ENCODE data around the gene EXOSC9. TPM values are rescaled to one million over a fixed set of nuclear protein-coding genes. Genes with fewer than 3 reads are reported as not detected.

Gene EXOSC9
- total RNA-seq, 1 experiment from 2014 or later, result 87.8 TPM

- DNase-seq (ENCODE audit: low spot score), result no peak
Measured at GRCh38 chr4:121789455-121789854, 11.7 kb upstream of the EXOSC9 start.

DNA sequence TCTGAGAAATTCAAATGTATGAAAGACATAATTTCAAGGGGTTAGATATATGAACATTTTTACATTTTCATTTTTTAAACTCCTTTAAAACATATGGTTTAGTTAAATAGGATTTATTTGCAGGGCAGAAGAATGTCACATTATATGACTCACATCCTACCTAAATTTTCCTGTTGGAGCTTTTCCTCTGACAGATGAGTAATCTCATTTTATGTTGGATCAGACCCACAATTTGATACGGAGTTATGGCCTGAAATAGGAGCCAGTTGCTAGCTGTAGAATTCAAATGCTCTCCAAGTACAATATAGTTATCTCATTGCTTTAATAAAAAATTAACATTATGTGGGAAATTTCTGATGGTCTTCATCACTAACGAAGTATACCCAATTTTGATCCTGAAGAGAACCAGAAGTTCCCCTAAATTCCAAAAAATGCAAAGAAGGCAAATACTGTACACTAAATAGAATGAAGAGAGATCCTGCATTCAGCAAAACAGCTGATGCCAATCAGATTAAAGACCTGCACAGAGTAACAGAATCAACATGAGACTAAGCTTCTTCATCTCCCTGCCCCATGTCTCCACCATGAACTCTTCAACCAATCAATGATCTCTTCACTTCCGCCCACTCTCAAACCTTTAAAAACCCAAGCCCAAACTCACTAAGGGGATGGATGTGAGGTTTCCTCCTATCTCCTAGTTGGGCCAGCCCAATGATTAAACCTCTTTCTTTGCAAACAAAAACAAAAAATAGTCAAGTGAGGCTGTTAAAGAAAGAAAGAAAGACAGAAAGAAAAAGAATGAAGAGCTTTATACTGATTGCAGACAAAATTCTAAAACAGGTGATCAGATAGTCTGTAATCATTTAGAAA lies 10.9 kb upstream of the EXOSC9 start:
- DNase-seq (ENCODE audit: low spot score), result peak; percentile 84

GRCh38 chr4:121790976-121791375 lies 10.1 kb upstream of the EXOSC9 start:
- peak; percentile 29 for DNase-seq (ENCODE audit: low spot score)

- DNase-seq (ENCODE audit: low spot score), result peak; percentile 61
Measured at GRCh38 chr4:121791481-121791880, 9.6 kb upstream of the EXOSC9 start.

- no peak for DNase-seq (ENCODE audit: low spot score)
Measured at GRCh38 chr4:121792966-121793365, 8.2 kb upstream of the EXOSC9 start.

DNA sequence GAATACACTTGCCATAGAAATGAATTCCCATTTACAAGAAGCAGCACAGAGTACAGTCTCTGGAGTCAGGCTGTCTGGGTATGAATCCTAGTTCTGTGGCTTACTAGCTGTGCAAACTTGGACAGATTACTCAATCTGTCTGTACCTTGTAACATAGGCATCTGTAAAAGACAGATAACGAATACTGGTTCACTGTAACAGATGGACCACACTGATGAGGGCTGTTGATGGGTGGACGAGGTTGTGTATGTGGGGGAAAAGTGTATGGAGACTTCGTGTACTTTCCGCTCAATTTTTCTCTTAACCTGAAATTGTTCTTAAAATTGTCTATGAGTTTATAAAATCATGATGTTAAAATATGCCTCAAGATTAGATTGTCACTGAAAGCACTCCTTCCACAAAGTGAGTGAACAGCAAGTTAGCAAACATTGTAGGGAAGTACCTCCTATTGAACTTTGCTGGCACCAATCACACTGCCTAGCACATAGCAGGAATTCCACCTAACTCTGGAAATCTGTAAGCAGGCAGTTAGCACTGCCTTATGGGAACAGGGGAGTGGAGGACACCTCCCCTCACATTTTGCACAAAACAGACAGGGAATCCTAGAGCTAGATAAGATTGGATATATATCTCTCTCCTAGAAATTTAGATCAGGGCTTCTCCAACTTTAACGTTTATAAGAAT lies 6.5 kb upstream of the EXOSC9 start:
- DNase-seq (ENCODE audit: low spot score), result no peak

GRCh38 chr4:121796283-121796682 lies 4.8 kb upstream of the EXOSC9 start:
- DNase-seq (ENCODE audit: low spot score), result no peak

DNA sequence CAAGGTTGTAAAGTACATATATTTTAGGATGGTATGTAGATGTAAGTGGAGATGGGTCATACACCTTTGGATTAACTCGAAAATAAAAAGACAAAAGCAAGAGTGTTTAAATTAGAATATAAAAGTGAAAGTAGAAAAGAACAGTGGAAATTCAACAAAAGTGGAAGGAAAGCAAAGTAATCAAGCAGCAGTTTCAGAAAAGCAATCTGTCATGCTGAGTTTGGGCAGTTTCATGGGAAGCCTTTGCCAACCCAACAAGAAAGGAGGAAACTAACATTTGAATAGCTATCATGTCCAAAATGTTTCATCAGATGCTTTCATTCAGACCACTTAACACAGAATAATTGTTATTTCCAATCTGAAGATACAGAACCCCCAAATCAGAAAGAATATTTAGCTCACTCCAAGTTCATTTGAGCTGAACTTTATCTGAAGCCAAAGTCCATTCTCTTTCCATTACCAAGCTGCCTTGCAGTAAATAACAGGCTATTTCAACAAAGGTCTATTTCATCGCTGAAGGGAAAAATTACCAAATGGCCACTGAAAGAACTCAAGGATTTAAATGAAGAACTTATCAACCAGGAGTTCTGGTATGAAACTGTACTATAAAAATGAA lies 1.8 kb upstream of the EXOSC9 start:
- no peak for DNase-seq (ENCODE audit: low spot score)

GRCh38 chr4:121799867-121800501 lies 1.1 kb upstream of the EXOSC9 start:
- DNase-seq (ENCODE audit: low spot score), result no peak

DNA sequence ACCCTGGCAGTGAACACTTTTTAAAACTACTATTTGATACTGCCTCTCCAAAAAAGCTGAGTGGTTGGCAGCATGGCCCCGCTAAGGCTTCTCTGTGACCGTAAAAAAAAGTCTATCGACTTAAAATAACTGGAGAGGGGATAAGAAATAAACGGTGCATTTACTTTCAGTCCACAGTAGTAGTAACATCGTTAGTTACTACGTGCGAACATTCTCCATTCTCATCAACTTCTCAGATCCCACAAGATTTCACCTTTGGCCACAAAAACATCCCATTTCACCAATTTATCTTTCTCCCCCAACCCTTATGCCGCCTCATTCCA lies 524 bp upstream of the EXOSC9 start:
- no peak for DNase-seq (ENCODE audit: low spot score)

GRCh38 chr4:121801715-121802075 lies 572 bp downstream of the EXOSC9 start:
- DNase-seq (ENCODE audit: low spot score), result no peak

DNA sequence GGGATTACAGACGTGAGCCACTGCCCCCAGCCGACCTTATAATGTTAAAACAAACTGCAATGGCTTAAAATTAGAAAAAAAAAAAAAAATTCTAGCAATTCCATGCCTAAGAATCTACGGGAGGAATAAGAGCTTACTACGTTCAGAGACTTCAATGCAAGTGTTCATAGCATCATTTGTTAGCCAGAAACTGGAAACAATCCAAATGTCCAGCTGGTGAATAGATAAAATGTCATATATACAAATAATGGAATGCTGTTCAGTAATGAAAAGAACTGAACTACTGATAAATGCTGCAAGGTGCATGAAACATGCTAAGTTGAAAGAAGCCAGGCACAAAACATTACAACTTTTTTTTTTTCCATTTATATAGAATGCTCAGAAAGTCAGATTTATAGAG lies 5.3 kb downstream of the EXOSC9 start:
- no peak for DNase-seq (ENCODE audit: low spot score)

- DNase-seq (ENCODE audit: low spot score), result no peak
Measured at GRCh38 chr4:121811122-121811521, 10.0 kb downstream of the EXOSC9 start.

DNA sequence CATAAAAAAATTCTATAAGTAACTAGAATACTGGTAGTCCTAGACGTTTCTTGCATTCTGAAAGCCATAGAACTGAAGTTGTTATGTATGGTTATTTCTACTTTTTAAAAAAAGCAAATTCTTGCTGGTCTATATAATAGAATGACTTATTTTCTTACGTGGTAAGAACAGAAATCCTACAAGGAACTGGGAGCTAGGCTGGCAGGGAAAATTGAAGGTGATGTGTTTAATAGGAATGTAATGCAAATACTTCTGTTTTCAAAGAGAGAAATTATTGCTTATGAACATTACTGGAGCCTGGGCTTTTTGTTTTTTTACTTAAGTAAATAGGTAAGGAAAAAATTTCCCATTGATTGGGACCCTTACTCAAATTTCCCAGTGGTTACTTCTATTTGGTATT lies 13.6 kb downstream of the EXOSC9 start:
- DNase-seq (ENCODE audit: low spot score), result no peak

DNA sequence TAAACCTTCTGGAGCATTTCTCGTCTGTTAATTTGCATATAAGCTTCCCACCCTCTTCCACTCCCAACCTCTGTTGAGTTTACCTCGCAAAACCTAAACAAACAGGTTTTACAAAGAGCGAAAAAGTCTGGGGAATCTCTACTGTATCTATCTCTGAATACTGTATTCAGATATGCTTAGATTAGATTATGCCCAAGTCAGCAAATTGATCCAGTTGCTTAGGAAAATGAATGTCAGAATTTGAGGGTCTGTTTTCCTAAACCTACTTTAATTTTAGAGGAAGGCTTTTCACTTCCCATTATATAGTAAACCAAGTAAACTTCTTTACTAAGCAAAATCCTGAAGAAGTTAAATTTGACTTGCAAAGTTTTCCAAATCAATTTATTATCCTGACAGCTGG lies 15.9 kb downstream of the EXOSC9 start:
- DNase-seq (ENCODE audit: low spot score), result no peak

DNA sequence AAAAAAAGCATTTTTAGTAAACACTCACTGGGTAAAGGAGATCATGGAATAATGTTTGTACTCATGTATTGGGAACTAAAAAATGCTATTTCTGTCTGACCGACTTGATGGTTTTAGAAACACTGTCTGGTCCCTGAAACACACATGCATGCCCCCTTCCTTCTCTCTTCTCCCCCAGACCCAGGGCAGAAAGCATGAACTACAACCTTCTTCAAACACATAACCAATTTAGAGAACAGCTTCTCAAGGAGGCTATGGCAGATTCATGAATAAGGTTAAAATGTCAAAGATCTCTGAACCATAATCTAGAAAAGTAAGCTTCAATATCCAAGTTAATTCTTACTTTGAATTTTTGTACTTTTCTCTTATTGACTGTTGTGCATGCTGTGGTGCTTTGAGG lies 16.6 kb downstream of the EXOSC9 start:
- no peak for DNase-seq (ENCODE audit: low spot score)

- no peak for DNase-seq (ENCODE audit: low spot score)
Measured at GRCh38 chr4:121818215-121818614, 17.1 kb downstream of the EXOSC9 start.

DNA sequence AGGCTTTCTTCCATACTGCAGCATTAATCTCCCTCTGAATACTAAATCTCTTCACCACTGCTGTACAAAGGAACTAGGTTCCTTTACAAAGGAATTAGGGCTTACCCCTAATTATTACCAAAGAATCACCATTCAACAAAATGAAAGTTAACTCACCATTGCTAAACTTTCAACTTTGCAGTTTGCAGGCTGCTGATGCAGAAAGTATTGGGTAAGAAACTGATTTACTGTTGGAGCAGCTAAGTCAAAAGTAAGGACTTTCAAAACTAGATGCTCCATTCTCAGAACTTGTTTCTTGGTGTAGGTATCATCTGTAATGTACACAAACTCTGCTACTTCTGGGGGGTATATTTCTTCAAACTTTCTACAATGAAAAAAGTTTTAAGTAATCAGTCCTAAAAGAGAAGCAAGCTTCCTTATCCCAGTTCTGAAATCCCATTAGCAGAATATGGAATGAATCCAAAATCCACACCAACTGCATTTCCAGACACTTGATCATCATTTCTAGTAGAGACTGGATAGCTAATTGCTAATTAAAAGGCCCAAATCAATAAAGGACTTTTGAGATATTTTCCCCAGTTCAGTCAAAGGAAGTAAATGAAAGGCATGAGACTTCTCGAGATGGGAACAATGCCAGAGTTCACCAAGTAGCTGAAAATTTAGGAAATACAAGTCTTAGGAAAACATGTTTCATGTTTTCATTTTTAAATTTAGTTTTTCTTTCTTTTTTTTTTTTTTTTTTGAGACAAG lies 18.3 kb downstream of the EXOSC9 start:
- DNase-seq (ENCODE audit: low spot score), result no peak

- no peak for DNase-seq (ENCODE audit: low spot score)
Measured at GRCh38 chr4:121822047-121822446, 20.9 kb downstream of the EXOSC9 start.

- peak; percentile 41 for DNase-seq (ENCODE audit: low spot score)
Measured at GRCh38 chr4:121822796-121823504, 21.8 kb downstream of the EXOSC9 start.

DNA sequence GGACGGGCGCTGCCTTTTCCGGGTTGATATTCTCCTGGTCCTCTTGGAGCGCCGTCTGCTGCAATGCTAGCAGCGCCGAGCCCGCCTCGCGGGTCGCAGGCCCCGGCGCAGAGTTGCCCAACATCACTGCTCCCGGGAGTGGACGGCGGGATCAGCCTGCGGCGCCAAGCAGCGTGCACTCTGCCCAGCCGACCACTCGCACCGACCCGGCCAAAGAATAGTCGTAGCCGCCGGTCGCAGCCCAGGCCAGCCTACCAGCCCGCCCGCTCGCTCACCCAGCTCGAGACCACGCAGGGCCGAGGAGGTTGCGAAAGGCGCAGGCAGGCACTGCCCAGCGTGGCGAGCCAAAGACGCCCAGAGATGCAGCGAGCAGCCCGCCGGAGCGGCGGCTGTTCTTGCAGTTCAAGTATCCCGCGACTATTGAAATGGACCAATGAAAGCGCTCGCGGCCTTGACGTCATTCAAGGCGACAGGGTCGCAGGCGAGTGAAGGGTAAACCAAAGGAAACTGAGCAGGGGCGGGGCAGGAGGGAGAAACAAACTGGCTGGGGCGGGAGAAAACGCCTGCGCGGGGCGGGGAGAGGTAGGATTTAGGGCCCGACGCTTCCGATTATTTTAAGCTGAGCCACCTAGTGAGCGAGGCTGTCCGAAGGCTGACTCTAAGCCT lies 22.5 kb downstream of the EXOSC9 start, which contains the start of gene CCNA2:
CCNA2 (minus strand) TSS at position 379 of the 666 bp plus-strand sequence; CDS start at position 124, 255 bp downstream.
- peak; percentile 94 for DNase-seq (ENCODE audit: low spot score)
